Thoracic aorta (tissue), 2 donors: ENCODE data around the gene SYNE1. TPM values are rescaled to one million over a fixed set of nuclear protein-coding genes. Genes with fewer than 3 reads are reported as not detected.

ENCODE experiments used
- ATAC-seq: fragments of 150-250 bp; one replicate; pipeline ENCODE4 v1.8.0; 2017; ENCODE audit warnings: low read depth; ENCODE audit not compliant: insufficient number of reproducible peaks, low FRiP score
- DNase-seq: peaks from one replicate; pipeline ENCODE4 v3.0.0-alpha.2; 2020; ENCODE audit warnings: low spot score
- H3K27ac ChIP-seq, 2 donors: fragments of 200-600 bp; sonication (generic); 1 replicate in 1 of 2; 2 replicates in 1 of 2; pipeline ENCODE4 v1.5.1; 2016; ENCODE audit warnings: mild to moderate bottlenecking in 2 of 2, moderate library complexity in 2 of 2
- H3K27me3 ChIP-seq: fragments of 200-600 bp; sonication (generic); replicated peaks from 2 replicates; pipeline ENCODE4 v1.6.0; 2016; ENCODE audit warnings: mild to moderate bottlenecking; ENCODE audit not compliant: insufficient read depth
- H3K36me3 ChIP-seq: fragments of 200-600 bp; sonication (generic); one replicate; pipeline ENCODE4 v1.5.1; 2016
- H3K4me1 ChIP-seq, 2 donors: fragments of 200-600 bp; sonication (generic); 1 replicate in 1 of 2; 2 replicates in 1 of 2; pipeline versions ENCODE4 v1.5.1 to v1.6.0; 2016; ENCODE audit warnings: low read depth in 2 of 2, mild to moderate bottlenecking in 1 of 2; ENCODE audit not compliant: control insufficient read depth in 1 of 2
- H3K4me3 ChIP-seq: fragments of 200-600 bp; sonication (generic); 2 replicates; pipeline ENCODE4 v1.5.1; 2016; ENCODE audit warnings: mild to moderate bottlenecking
- H3K9me3 ChIP-seq: fragments of 200-600 bp; sonication (generic); 2 replicates; pipeline ENCODE4 v1.5.1; 2016
- CTCF ChIP-seq: fragments of 200-600 bp; sonication (generic); IDR thresholded peaks from one replicate; pipeline ENCODE4 v1.5.1; 2019; ENCODE audit warnings: antibody characterized with exemption
- total RNA-seq, 2 donors: library from RNA; depleted of rRNA; stranded (reverse); fragments of >200 nt; gene quantifications; one replicate each; pipeline versions ENCODE4 v1.1.0 to v1.2.3, GENCODE V29; 2016

The SYNE1 gene
- total RNA-seq, 2 donors from 2014 or later = 462 to 552 TPM

GRCh38 chr6:152351742-152352141 lies 285.4 kb downstream of the SYNE1 start:
- Histone ChIP-seq H3K27ac (peak overlapping the region; percentile 19 to 25), H3K4me3 (no peak overlapping the region), H3K9me3 (no peaks in the 10 kb centered on the region), H3K4me1 (peaks cover 6 to 17% of the 10 kb centered on the region in 2 donors), H3K36me3 (peaks cover 58% of the 10 kb centered on the region), H3K27me3 (no peaks in the 10 kb centered on the region)
- ATAC-seq = no peak
- no peak for DNase-seq
- TF ChIP-seq CTCF = no peak

GRCh38 chr6:152351110-152351509 lies 286.1 kb downstream of the SYNE1 start:
- Histone ChIP-seq H3K27me3 (no peaks in the 10 kb centered on the region), H3K36me3 (peaks cover 64% of the 10 kb centered on the region), H3K9me3 (no peaks in the 10 kb centered on the region), H3K27ac (peak overlapping the region in 1 of 2 donors; percentile 19), H3K4me1 (peaks cover 6 to 17% of the 10 kb centered on the region in 2 donors), H3K4me3 (no peak overlapping the region)
- no peak for ATAC-seq
- DNase-seq = no peak
- TF ChIP-seq CTCF = no peak

DNA sequence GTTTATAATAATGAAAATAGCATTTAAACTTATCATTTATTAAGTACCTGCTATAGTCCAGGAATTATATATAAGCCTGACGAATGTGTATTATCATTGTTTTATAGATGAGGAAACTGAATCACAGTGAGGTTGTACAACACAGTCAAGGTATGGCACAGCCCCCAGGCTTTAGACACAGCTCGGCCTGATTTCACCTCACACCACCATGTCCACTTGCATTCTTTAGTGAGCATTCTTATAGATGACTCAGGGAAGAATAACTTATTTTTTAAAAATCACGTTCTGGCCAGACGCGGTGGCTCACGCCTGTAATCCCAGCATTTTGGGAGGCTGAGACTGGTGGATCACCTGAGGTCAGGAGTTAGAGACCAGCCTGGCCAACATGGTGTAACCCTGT lies 289.0 kb downstream of the SYNE1 start:
- peaks cover 6 to 17% of the 10 kb centered on the region in 2 donors for H3K4me1 ChIP-seq
- no peak overlapping the region for H3K27ac ChIP-seq
- H3K27me3 ChIP-seq = no peaks in the 10 kb centered on the region
- H3K4me3 ChIP-seq = no peak overlapping the region
- no peaks in the 10 kb centered on the region for H3K9me3 ChIP-seq
- H3K36me3 ChIP-seq = peaks cover 58% of the 10 kb centered on the region
- DNase-seq (no peak), ATAC-seq (no peak)
- TF ChIP-seq CTCF = no peak

GRCh38 chr6:152343735-152344360 lies 293.3 kb downstream of the SYNE1 start:
- ATAC-seq (no peak), DNase-seq (no peak)
- no peak for TF ChIP-seq CTCF
- H3K36me3 ChIP-seq = peaks cover 43% of the 10 kb centered on the region
- no peaks in the 10 kb centered on the region for H3K9me3 ChIP-seq
- H3K27me3 ChIP-seq = no peaks in the 10 kb centered on the region
- H3K27ac ChIP-seq = no peak overlapping the region
- no peaks in the 10 kb centered on the region for H3K4me1 ChIP-seq
- no peak overlapping the region for H3K4me3 ChIP-seq

DNA sequence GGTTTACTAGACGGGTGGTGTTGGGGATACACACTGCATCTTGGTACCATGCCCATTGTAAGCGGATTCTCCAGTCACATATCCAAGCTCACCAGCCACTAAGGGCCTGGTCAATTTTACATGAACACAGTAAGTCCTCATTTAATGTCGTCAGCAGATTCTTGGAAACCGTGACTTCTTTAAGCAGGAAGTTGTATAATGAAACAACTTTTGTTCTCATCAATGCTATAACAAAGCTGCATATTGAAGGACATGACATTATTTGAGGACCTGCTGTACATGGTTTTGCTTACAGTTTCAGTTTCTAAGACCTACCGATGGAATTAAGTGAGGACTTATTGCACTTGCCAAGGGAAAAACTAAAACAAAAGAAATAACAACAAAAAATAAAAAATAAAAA lies 295.6 kb downstream of the SYNE1 start:
- TF ChIP-seq CTCF = no peak
- H3K36me3 ChIP-seq = peaks cover 49% of the 10 kb centered on the region
- H3K4me1 ChIP-seq = no peaks in the 10 kb centered on the region
- no peaks in the 10 kb centered on the region for H3K9me3 ChIP-seq
- no peak overlapping the region for H3K4me3 ChIP-seq
- ATAC-seq (no peak), DNase-seq (no peak)
- H3K27ac ChIP-seq = peak overlapping the region in 1 of 2 donors; percentile 7
- no peaks in the 10 kb centered on the region for H3K27me3 ChIP-seq
